Astrocyte of the spinal cord (primary cell): ENCODE data around the gene AARSD1.
A peak's percentile ranks its signal among the peaks of the same experiment; 100 is the strongest.
"Not testable (repeated sequence)": the region's sequence is repeated elsewhere in the genome, so short reads cannot be mapped to it uniquely, and the experiment has no call there.

ENCODE experiments used
- DNase-seq: peaks from one replicate; pipeline ENCODE4 v3.0.0; 2011; ENCODE audit warnings: low read depth, low spot score
- H3K4me3 ChIP-seq: 2 replicates; pipeline ENCODE4 v1.5.1; 2011; ENCODE audit warnings: low read depth, mild to moderate bottlenecking, low read length, moderate library complexity
- CTCF ChIP-seq: IDR thresholded peaks from 2 replicates; pipeline ENCODE4 v1.5.1; 2012; ENCODE audit warnings: low read depth, mild to moderate bottlenecking, low read length, inconsistent platforms
- in situ Hi-C: cut with HindIII; loops from 2 replicates; pipeline ENCODE4 v1.10.0; 2017; ENCODE audit warnings: low sequenced_read_pairs

The AARSD1 gene

GRCh38 chr17:42929497-42929844, 34.8 kb downstream of the AARSD1 start:
- in situ Hi-C loops: no loop called here
- H3K4me3 ChIP-seq: no peak overlapping the region
- TF ChIP-seq CTCF: no peak
- DNase-seq: no peak

GRCh38 chr17:42928714-42929496, 35.3 kb downstream of the AARSD1 start:
- peak; percentile 61 for TF ChIP-seq CTCF
- in situ Hi-C loops: no loop called here
- DNase-seq: peak; percentile 80
- H3K4me3 ChIP-seq: no peak overlapping the region

- DNase-seq: no peak
- in situ Hi-C loops: no loop called here
- H3K4me3 ChIP-seq: no peak overlapping the region
- no peak for TF ChIP-seq CTCF
Observed at GRCh38 chr17:42924891-42925290, 39.4 kb downstream of the AARSD1 start.

- DNase-seq, H3K4me3 ChIP-seq, in situ Hi-C loops: not testable (repeated sequence)
Observed at GRCh38 chr17:42923472-42923871, 40.8 kb downstream of the AARSD1 start.

GRCh38 chr17:42922294-42922693, 42.0 kb downstream of the AARSD1 start:
- in situ Hi-C loops: no loop called here

GRCh38 chr17:42920922-42921321, 43.3 kb downstream of the AARSD1 start:
- no peak overlapping the region for H3K4me3 ChIP-seq
- in situ Hi-C loops: no loop called here
- no peak for TF ChIP-seq CTCF
- no peak for DNase-seq

More at GRCh38 chr17:42922294-42922693, 42.0 kb downstream of the AARSD1 start:
- no peak for DNase-seq
- no peak overlapping the region for H3K4me3 ChIP-seq
- no peak for TF ChIP-seq CTCF

GRCh38 chr17:42920106-42920900, 44.0 kb downstream of the AARSD1 start:
- no peak overlapping the region for H3K4me3 ChIP-seq
- TF ChIP-seq CTCF: no peak
- in situ Hi-C loops: no loop called here
- DNase-seq: no peak

- H3K4me3 ChIP-seq, DNase-seq, in situ Hi-C loops: not testable (repeated sequence)
Observed at GRCh38 chr17:42919522-42920077, 44.7 kb downstream of the AARSD1 start.
